Transverse colon (tissue), 4 donors: ENCODE measurements around the gene PRKG1.

ENCODE experiments used
- EP300 ChIP-seq: sonication (generic); formaldehyde crosslinking; IDR thresholded peaks from one replicate; pipeline ENCODE4 v1.6.1; 2017; ENCODE audit warnings: antibody characterized with exemption, low read depth
- POLR2A ChIP-seq: fragments of 450-650 bp; IDR thresholded peaks from one replicate; pipeline ENCODE4 v1.6.1; 2016; ENCODE audit warnings: antibody characterized with exemption, mild to moderate bottlenecking, moderate library complexity
- POLR2AphosphoS5 ChIP-seq, 3 donors: sonication (generic); formaldehyde crosslinking; IDR thresholded peaks; one replicate each; pipeline ENCODE4 v1.6.1; 2016; ENCODE audit warnings: antibody characterized with exemption in 3 of 3
- TF ChIP-seq, protein P1 (sequence below), 5 experiments: fragments of 200-600 bp in 3 of 5; fragments of 450-650 bp in 2 of 5; sonication (generic) in 3 of 5; IDR thresholded peaks; 1 replicate in 2 of 5; 2 replicates in 3 of 5; pipeline ENCODE4 v1.5.1; 2016 to 2017; ENCODE audit warnings: antibody characterized with exemption in 5 of 5, inconsistent platforms in 3 of 5, mild to moderate bottlenecking in 2 of 5, moderate library complexity in 1 of 5

GRCh38 chr10:51083356-51083853 is 9.1 kb downstream of the PRKG1 start:
- TF ChIP-seq, protein P1, sequence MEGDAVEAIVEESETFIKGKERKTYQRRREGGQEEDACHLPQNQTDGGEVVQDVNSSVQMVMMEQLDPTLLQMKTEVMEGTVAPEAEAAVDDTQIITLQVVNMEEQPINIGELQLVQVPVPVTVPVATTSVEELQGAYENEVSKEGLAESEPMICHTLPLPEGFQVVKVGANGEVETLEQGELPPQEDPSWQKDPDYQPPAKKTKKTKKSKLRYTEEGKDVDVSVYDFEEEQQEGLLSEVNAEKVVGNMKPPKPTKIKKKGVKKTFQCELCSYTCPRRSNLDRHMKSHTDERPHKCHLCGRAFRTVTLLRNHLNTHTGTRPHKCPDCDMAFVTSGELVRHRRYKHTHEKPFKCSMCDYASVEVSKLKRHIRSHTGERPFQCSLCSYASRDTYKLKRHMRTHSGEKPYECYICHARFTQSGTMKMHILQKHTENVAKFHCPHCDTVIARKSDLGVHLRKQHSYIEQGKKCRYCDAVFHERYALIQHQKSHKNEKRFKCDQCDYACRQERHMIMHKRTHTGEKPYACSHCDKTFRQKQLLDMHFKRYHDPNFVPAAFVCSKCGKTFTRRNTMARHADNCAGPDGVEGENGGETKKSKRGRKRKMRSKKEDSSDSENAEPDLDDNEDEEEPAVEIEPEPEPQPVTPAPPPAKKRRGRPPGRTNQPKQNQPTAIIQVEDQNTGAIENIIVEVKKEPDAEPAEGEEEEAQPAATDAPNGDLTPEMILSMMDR (IDR thresholded peaks at IDR 0.05): no peak
- TF ChIP-seq POLR2A (no peak), POLR2AphosphoS5 (IDR thresholded peaks at IDR 0.05) (no peak), EP300 (no peak)
